Tibial artery (tissue), 4 donors: ENCODE measurements around the gene HMGCLL1.

Experiments used
- DNase-seq, 2 donors: peaks; one replicate each; pipeline ENCODE4 v3.0.0-alpha.2; 2019
- H3K27ac ChIP-seq, 2 donors: fragments of 200-600 bp; sonication (generic) in 1 of 2; 1 replicate in 1 of 2; 2 replicates in 1 of 2; pipeline ENCODE4 v1.5.1; 2018 to 2019; ENCODE audit warnings: mild to moderate bottlenecking in 1 of 2
- H3K27me3 ChIP-seq, 2 donors: fragments of 200-600 bp; sonication (generic) in 1 of 2; one replicate each; pipeline versions ENCODE4 v1.5.1 to v1.6.0; 2016 to 2019
- H3K36me3 ChIP-seq, 3 donors: fragments of 200-600 bp; sonication (generic) in 2 of 3; one replicate each; pipeline ENCODE4 v1.5.1; 2016 to 2019; ENCODE audit warnings: mild to moderate bottlenecking in 2 of 3
- H3K4me1 ChIP-seq, 4 donors: fragments of 200-600 bp; sonication (generic) in 2 of 4; 1 replicate in 3 of 4; 2 replicates in 1 of 4; pipeline ENCODE4 v1.5.1; 2016 to 2019
- H3K4me3 ChIP-seq, 2 donors: fragments of 200-600 bp; sonication (generic) in 1 of 2; 1 replicate in 1 of 2; 2 replicates in 1 of 2; pipeline ENCODE4 v1.5.1; 2018 to 2019; ENCODE audit warnings: mild to moderate bottlenecking in 2 of 2
- H3K9me3 ChIP-seq, 3 donors: fragments of 200-600 bp; sonication (generic) in 1 of 3; one replicate each; pipeline ENCODE4 v1.5.1; 2016 to 2019
- CTCF ChIP-seq, 2 experiments: fragments of 200-600 bp in 1 of 2; fragments of 450-650 bp in 1 of 2; IDR thresholded peaks; one replicate each; pipeline ENCODE4 v1.5.1; 2017 to 2019; ENCODE audit warnings: antibody characterized with exemption in 2 of 2, mild to moderate bottlenecking in 1 of 2, moderate library complexity in 1 of 2
- intact Hi-C: fragments of 100-400 bp; cut with DNase I; formaldehyde crosslinking; loops from one replicate; pipeline ENCODE4 v1.15.0; 2023; ENCODE audit warnings: low total_unique reads

HMGCLL1 gene

DNA sequence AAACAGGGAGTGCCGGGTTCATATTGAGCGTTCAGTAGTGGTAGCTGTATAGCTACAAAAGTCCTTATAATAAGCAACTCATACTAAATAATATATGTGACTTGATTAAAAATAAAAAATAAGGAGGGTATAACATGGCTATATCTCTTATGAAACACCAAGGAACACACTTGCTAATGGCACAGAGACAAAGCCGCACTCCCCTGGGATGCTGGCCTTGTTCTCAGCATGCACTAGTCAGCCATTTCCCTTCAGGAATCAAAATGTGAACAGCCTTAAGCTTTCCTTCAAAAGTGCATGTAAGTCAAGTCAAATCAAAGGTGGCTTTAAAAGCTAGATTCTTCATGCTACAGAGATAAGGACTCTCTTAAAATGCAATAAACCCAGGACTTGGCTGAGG is 9.4 kb downstream of the HMGCLL1 start:
- intact Hi-C loops: no loop called here
- no peak for TF ChIP-seq CTCF (IDR thresholded peaks at IDR 0.05)
- DNase-seq: no peak
- H3K4me1 ChIP-seq: no peaks in the 10 kb centered on the region
- H3K4me3 ChIP-seq: no peak overlapping the region
- H3K27me3 ChIP-seq: no peaks in the 10 kb centered on the region
- H3K9me3 ChIP-seq: peaks cover 0 to 5% (median 0%) of the 10 kb centered on the region in 3 donors
- H3K27ac ChIP-seq: no peak overlapping the region
- no peaks in the 10 kb centered on the region for H3K36me3 ChIP-seq

DNA sequence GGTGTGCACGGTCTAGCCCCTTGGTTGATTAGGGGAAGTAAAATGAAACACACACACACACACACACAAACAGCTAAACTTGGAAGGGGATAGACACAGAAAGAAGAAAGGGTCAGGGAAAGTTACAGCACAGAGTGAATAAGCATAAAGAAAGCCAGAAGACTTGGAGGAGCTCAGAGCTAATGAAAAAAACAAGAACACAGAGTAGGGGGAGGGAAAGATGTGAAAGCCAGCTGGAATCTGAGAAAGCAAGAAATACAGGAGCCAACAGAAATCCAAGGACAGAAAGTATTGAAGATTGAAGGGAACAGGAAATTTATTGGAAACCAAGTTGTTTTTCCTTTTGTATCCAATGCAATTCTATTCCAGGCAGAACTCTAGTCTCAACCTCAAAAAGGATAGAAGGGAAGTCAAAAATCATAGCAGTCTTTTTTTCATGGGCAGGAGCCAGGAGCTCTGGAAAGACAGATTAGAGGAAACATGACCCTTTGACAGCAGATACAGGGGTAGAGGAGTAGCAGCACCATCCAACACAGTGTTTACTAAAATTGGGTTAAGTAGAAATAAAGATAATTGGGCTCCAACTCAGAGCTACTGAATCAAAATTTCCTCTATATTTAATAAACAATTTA is 10.1 kb downstream of the HMGCLL1 start:
- no peak for DNase-seq
- no peak overlapping the region for H3K27ac ChIP-seq

DNA sequence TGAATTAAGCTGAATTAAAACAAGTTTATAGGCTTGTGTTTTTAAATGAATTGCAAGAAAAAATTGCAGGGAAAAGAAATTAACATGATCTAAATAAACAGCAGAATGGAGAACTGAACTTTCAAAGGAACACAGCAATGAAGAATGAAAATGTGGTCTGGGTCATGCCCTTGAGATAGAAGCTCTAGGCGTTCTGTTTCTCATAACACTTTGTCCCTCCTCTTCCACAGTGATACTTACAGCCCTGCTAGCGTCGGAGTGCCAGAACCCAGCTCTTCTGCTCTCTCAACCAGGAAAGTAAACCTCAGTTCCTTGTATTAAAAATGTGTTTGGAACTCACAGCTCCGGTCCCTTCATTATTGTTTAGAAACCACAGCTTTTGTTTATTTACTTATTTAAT is 11.4 kb downstream of the HMGCLL1 start:
- H3K27ac ChIP-seq: no peak overlapping the region
- H3K27me3 ChIP-seq: no peaks in the 10 kb centered on the region
- no peak overlapping the region for H3K4me3 ChIP-seq
- no peaks in the 10 kb centered on the region for H3K36me3 ChIP-seq
- no peaks in the 10 kb centered on the region for H3K4me1 ChIP-seq
- no peaks in the 10 kb centered on the region for H3K9me3 ChIP-seq
- no peak for TF ChIP-seq CTCF (IDR thresholded peaks at IDR 0.05)
- DNase-seq: no peak
- intact Hi-C loops: no loop called here

More for the DNA sequence above, 10.1 kb downstream of the HMGCLL1 start:
- Histone ChIP-seq H3K4me1 (no peaks in the 10 kb centered on the region), H3K9me3 (peaks cover 0 to 4% (median 0%) of the 10 kb centered on the region in 3 donors), H3K27me3 (no peaks in the 10 kb centered on the region), H3K4me3 (no peak overlapping the region), H3K36me3 (no peaks in the 10 kb centered on the region)
- intact Hi-C loops: no loop called here
- TF ChIP-seq CTCF (IDR thresholded peaks at IDR 0.05): no peak

DNA sequence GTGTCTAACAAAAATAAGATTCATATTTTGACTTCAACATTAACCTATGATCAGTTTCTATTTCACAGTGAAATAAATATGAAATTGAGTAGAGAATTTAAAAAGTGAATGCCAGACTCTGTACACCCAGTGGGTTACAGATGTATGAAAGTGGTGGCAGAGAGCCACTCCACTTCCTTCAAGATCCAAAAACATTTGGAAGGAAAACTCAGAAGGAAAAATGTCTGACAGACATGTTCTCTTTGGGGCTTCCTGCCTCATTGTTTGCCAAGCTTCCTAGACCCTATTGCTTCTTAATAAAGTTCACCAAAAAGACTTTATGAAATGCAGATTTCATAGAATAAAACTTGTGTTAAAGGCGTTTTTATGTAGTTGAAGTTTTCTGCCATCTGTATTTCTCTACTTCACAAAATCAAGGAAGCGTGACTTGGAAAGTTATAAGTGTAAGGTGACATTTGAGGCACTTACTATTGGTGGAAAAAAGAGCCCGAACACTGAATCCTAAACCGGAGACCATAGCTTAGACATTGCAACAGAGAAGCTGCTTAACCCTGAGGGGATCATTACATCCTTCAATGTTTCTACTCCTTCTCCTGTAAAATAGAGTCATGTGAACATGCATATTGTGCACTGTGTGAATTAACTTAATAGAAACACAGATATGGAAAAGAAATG is 12.8 kb downstream of the HMGCLL1 start:
- no peaks in the 10 kb centered on the region for H3K9me3 ChIP-seq
- no peak overlapping the region for H3K27ac ChIP-seq
- no peaks in the 10 kb centered on the region for H3K4me1 ChIP-seq
- TF ChIP-seq CTCF (IDR thresholded peaks at IDR 0.05): no peak
- no peaks in the 10 kb centered on the region for H3K36me3 ChIP-seq
- intact Hi-C loops: no loop called here
- H3K27me3 ChIP-seq: no peaks in the 10 kb centered on the region
- no peak overlapping the region for H3K4me3 ChIP-seq
- no peak for DNase-seq

GRCh38 chr6:55562318-55562717 is 16.7 kb downstream of the HMGCLL1 start:
- no peak for TF ChIP-seq CTCF (IDR thresholded peaks at IDR 0.05)

More at GRCh38 chr6:55562318-55562717, 16.7 kb downstream of the HMGCLL1 start:
- no peak overlapping the region for H3K4me3 ChIP-seq
- DNase-seq: no peak
- intact Hi-C loops: no loop called here
- no peaks in the 10 kb centered on the region for H3K4me1 ChIP-seq
- no peaks in the 10 kb centered on the region for H3K27me3 ChIP-seq
- no peaks in the 10 kb centered on the region for H3K36me3 ChIP-seq
- H3K27ac ChIP-seq: no peak overlapping the region
- no peaks in the 10 kb centered on the region for H3K9me3 ChIP-seq
